Measurements from ENCODE around the gene SLC9A8. TPM values are rescaled to one million over a fixed set of nuclear protein-coding genes. Genes with fewer than 3 reads are reported as not detected.
A peak's percentile ranks its signal among the peaks of the same experiment; 100 is the strongest.

SLC9A8 gene
- total RNA-seq, 1 experiment from 2014 or later, result 6.7 TPM

GRCh38 chr20:49915380-49916145, 102.9 kb downstream of the SLC9A8 start, which contains the start of gene SPATA2:
TSS of gene SPATA2 (minus strand) at chr20:49915529. CDS start at chr20:49908490, 7,039 bp downstream.
- Histone ChIP-seq H3K27ac (ENCODE audit: low read depth, low read length) (peak within 1 kb of the TSS; percentile 100), H3K4me2 (ENCODE audit: low read length) (peak within 1 kb of the TSS; percentile 84), H3K79me2 (ENCODE audit: insufficient read depth, low read length) (peaks cover 45% of the 10 kb centered on the region), H2AFZ (ENCODE audit: low read depth, low read length, poor library complexity, severe bottlenecking) (peak within 1 kb of the TSS; percentile 99), H3K9me2 (ENCODE audit: insufficient read depth) (no peaks in the 10 kb centered on the region), H3K27me3 (ENCODE audit: insufficient read depth, low read length) (no peaks in the 10 kb centered on the region), H3K4me3 (replicated peaks in 1 of 2; ENCODE audit: low read depth in 1 of 2, low read length in 2 of 2) (peak within 1 kb of the TSS; percentile 90 to 99), H3K4me1 (ENCODE audit: control insufficient read depth in 1 of 2, insufficient read depth in 2 of 2, low read length in 2 of 2) (peaks cover 13 to 26% of the 10 kb centered on the region in 2 experiments), H3K36me3 (ENCODE audit: control insufficient read depth in 1 of 2, insufficient read depth in 2 of 2, low read length in 2 of 2) (no peaks in the 10 kb centered on the region), H3K9ac (ENCODE audit: low read length) (peak within 1 kb of the TSS; percentile 94), H3K9me3 (ENCODE audit: control insufficient read depth in 1 of 2, insufficient read depth in 1 of 2, low read depth in 1 of 2, low read length in 2 of 2) (no peaks in the 10 kb centered on the region), H4K20me1 (ENCODE audit: insufficient read depth) (no peaks in the 10 kb centered on the region)
- no peak for TF ChIP-seq ATF3 (IDR thresholded peaks at IDR 0.05)
- peak; percentile 50 for TF ChIP-seq EGR1 (IDR thresholded peaks at IDR 0.05; ENCODE audit: low read depth)
- TF ChIP-seq POLR2AphosphoS5 (IDR thresholded peaks at IDR 0.05; ENCODE audit: low read depth, low read length), result peak; percentile 77
- TF ChIP-seq POLR2A (IDR thresholded peaks at IDR 0.05; ENCODE audit: borderline replicate concordance, extremely low read depth, insufficient read depth, insufficient read length), result peak; percentile 21
- peak; percentile 30; the same call in 1 of the 2 replicates for TF ChIP-seq SP1 (IDR thresholded peaks at IDR 0.05; ENCODE audit: low read depth)
- ChIA-PET CTCF (interaction anchor here (1.1 to 1.4 kb wide), 2 partner anchors 8 to 156 kb away, joined by 3 to 7 read pairs; no protein-coding TSS in a partner anchor), POLR2A (interaction anchor here (0.6 to 0.8 kb wide), 2 partner anchors 9 to 21 kb away, joined by 3 read pairs; partner anchors contain the start of gene RNF114), RAD21 (ENCODE audit: low non-redundant PET in 1 of 2, low total read pairs in 2 of 2, uncharacterized antibody in 2 of 2, unreplicated experiment in 2 of 2) (no interaction called here)
- TSS peak; percentile 83 for BruUV-seq (replicated peaks)
- ATAC-seq (peak; percentile 87), DNase-seq (ENCODE audit: low read depth, low spot score) (peak; percentile 90)
- intact Hi-C loops (cut with micrococcal nuclease), result no loop called here

- Histone ChIP-seq H3K36me3 (ENCODE audit: control insufficient read depth in 1 of 2, insufficient read depth in 2 of 2, low read length in 2 of 2) (no peaks in the 10 kb centered on the region), H2AFZ (ENCODE audit: low read depth, low read length, poor library complexity, severe bottlenecking) (peak overlapping the region; percentile 99), H3K9ac (ENCODE audit: low read length) (peak overlapping the region; percentile 94), H3K9me3 (ENCODE audit: control insufficient read depth in 1 of 2, insufficient read depth in 1 of 2, low read depth in 1 of 2, low read length in 2 of 2) (no peaks in the 10 kb centered on the region), H4K20me1 (ENCODE audit: insufficient read depth) (no peaks in the 10 kb centered on the region), H3K4me1 (ENCODE audit: control insufficient read depth in 1 of 2, insufficient read depth in 2 of 2, low read length in 2 of 2) (peaks cover 13 to 26% of the 10 kb centered on the region in 2 experiments), H3K27me3 (ENCODE audit: insufficient read depth, low read length) (no peaks in the 10 kb centered on the region), H3K9me2 (ENCODE audit: insufficient read depth) (no peaks in the 10 kb centered on the region), H3K4me2 (ENCODE audit: low read length) (peak overlapping the region; percentile 84), H3K79me2 (ENCODE audit: insufficient read depth, low read length) (peaks cover 38% of the 10 kb centered on the region), H3K27ac (ENCODE audit: low read depth, low read length) (peak overlapping the region; percentile 100), H3K4me3 (replicated peaks in 1 of 2; ENCODE audit: low read depth in 1 of 2, low read length in 2 of 2) (peak overlapping the region; percentile 90 to 99)
- no TSS peak for BruUV-seq (replicated peaks)
- ChIA-PET RAD21 (ENCODE audit: low non-redundant PET in 1 of 2, low total read pairs in 2 of 2, uncharacterized antibody in 2 of 2, unreplicated experiment in 2 of 2) (interaction anchor here in 1 of 2 experiments (0.7 kb wide), 1 partner anchor 372 kb away, joined by 5 read pairs; no protein-coding TSS in a partner anchor), CTCF (interaction anchor here (1.1 to 1.4 kb wide), 3 partner anchors 8 to 155 kb away, joined by 3 to 7 read pairs (median 3); no protein-coding TSS in a partner anchor), POLR2A (interaction anchor here (0.6 to 0.8 kb wide), 3 partner anchors 9 to 823 kb away, joined by 3 read pairs; partner anchors contain the start of gene RNF114)
- DNase-seq (ENCODE audit: low read depth, low spot score) (no peak), ATAC-seq (no peak)
- TF ChIP-seq CTCF (IDR thresholded peaks at IDR 0.05 in 2 of 3, conservative IDR thresholded peaks at IDR 0.05 in 1 of 3; ENCODE audit: borderline replicate concordance in 1 of 3, insufficient read depth in 1 of 3, low read depth in 2 of 3, low read length in 2 of 3) (no peak), SP1 (IDR thresholded peaks at IDR 0.05; ENCODE audit: low read depth) (0 out of 2 replicates have a peak, but pooled peaks have one; percentile 13), EZH2 (IDR thresholded peaks at IDR 0.05) (no peak)
- intact Hi-C loops (cut with micrococcal nuclease), result no loop called here
Observed at GRCh38 chr20:49916146-49917002, 103.7 kb downstream of the SLC9A8 start.
